HCT116 (cell line): Measurements from ENCODE around the gene MXRA8.

Source experiments
- CEBPB ChIP-seq: IDR thresholded peaks from 2 replicates; pipeline ENCODE4 v1.6.1; 2012; ENCODE audit warnings: low read depth
- CTCF ChIP-seq, 3 experiments: fragments of 200-600 bp in 1 of 3; sonication (generic) in 1 of 3; IDR thresholded peaks in 2 of 3; conservative IDR thresholded peaks in 1 of 3; 2 replicates each; pipeline ENCODE4 v1.5.1; 2012 to 2017; ENCODE audit warnings: low read depth in 2 of 3, low read length in 2 of 3, antibody characterized with exemption in 1 of 3, borderline replicate concordance in 1 of 3, control low read depth in 1 of 3, mild to moderate bottlenecking in 1 of 3, mixed read lengths in 1 of 3, mixed run types in 1 of 3, moderate library complexity in 1 of 3; ENCODE audit not compliant: insufficient read depth in 1 of 3
- EGR1 ChIP-seq: IDR thresholded peaks from 2 replicates; pipeline ENCODE4 v1.6.1; 2012; ENCODE audit warnings: low read depth
- ELF1 ChIP-seq: IDR thresholded peaks from 2 replicates; pipeline ENCODE4 v1.6.1; 2012; ENCODE audit warnings: low read depth, borderline replicate concordance
- EZH2phosphoT487 ChIP-seq: fragments of 200-600 bp; IDR thresholded peaks from 2 replicates; pipeline ENCODE4 v1.6.1; 2018; ENCODE audit warnings: antibody characterized with exemption, borderline replicate concordance
- JUND ChIP-seq: IDR thresholded peaks from 2 replicates; pipeline ENCODE4 v1.6.1; 2012
- POLR2A ChIP-seq: IDR thresholded peaks from 2 replicates; pipeline ENCODE4 v1.7.0; 2011; ENCODE audit warnings: borderline replicate concordance; ENCODE audit not compliant: insufficient read depth, insufficient read length; ENCODE audit errors: extremely low read depth
- POLR2AphosphoS5 ChIP-seq: IDR thresholded peaks from 2 replicates; pipeline ENCODE4 v1.6.1; 2011; ENCODE audit warnings: mild to moderate bottlenecking, low read depth, low read length, moderate library complexity
- SRF ChIP-seq: IDR thresholded peaks from 2 replicates; pipeline ENCODE4 v1.6.1; 2012; ENCODE audit warnings: low read depth
- ZBTB33 ChIP-seq: IDR thresholded peaks from 2 replicates; pipeline ENCODE4 v1.6.1; 2011; ENCODE audit warnings: mild to moderate bottlenecking, low read length, moderate library complexity; ENCODE audit not compliant: insufficient replicate concordance; ENCODE audit errors: extremely low read depth

- TF ChIP-seq POLR2A (no peak), CTCF (IDR thresholded peaks at IDR 0.05 in 2 of 3, conservative IDR thresholded peaks at IDR 0.05 in 1 of 3; ENCODE audit: borderline replicate concordance in 1 of 3, insufficient read depth in 1 of 3, low read depth in 2 of 3, low read length in 2 of 3) (no peak), CEBPB (no peak), ZBTB33 (no peak), EZH2phosphoT487 (no peak), EGR1 (no peak), ELF1 (no peak), SRF (no peak), POLR2AphosphoS5 (no peak), JUND (no peak)
Measured at GRCh38 chr1:1364266-1364665, 5.9 kb upstream of the MXRA8 start.
